ENCODE measurements around the gene ARHGAP40.

ARHGAP40 gene

GRCh38 chr20:38601216-38602184 is at the start of gene ARHGAP40:
ARHGAP40 (plus strand) TSS chr20:38601809.
- DNase-seq, result no peak

GRCh38 chr20:38554986-38555385 is 46.6 kb upstream of the ARHGAP40 start:
- no peak for DNase-seq

- no peak for DNase-seq
These were observed 46.2 kb upstream of the ARHGAP40 start for GRCh38 chr20:38555395-38555794.

GRCh38 chr20:38557174-38557573 is 44.4 kb upstream of the ARHGAP40 start:
- no peak for DNase-seq

GRCh38 chr20:38558596-38559360 is 42.8 kb upstream of the ARHGAP40 start:
- DNase-seq, result no peak

- no peak for DNase-seq
These were observed 41.8 kb upstream of the ARHGAP40 start for GRCh38 chr20:38559764-38560163.

- DNase-seq, result no peak
These were observed 37.7 kb upstream of the ARHGAP40 start for GRCh38 chr20:38563802-38564431.

- no peak for DNase-seq
These were observed 36.9 kb upstream of the ARHGAP40 start for GRCh38 chr20:38564680-38565079.

GRCh38 chr20:38566036-38566598 is 35.5 kb upstream of the ARHGAP40 start:
- DNase-seq, result no peak

GRCh38 chr20:38569747-38570525 is 31.7 kb upstream of the ARHGAP40 start:
- DNase-seq, result no peak

- DNase-seq, result no peak
These were observed 28.2 kb upstream of the ARHGAP40 start for GRCh38 chr20:38573413-38573812.

- peak; percentile 33 for DNase-seq
These were observed 22.2 kb upstream of the ARHGAP40 start for GRCh38 chr20:38579219-38579910.

GRCh38 chr20:38579921-38580320 is 21.7 kb upstream of the ARHGAP40 start:
- peak; percentile 52 for DNase-seq

- peak; percentile 97 for DNase-seq
These were observed 20.6 kb upstream of the ARHGAP40 start, which contains the start of gene ADIG for GRCh38 chr20:38581013-38581412. ADIG (plus strand) TSS chr20:38581197; CDS start chr20:38581251, 54 bp downstream.

- no peak for DNase-seq
These were observed 19.7 kb upstream of the ARHGAP40 start for GRCh38 chr20:38581830-38582358.

GRCh38 chr20:38583306-38583705 is 18.3 kb upstream of the ARHGAP40 start:
- no peak for DNase-seq

GRCh38 chr20:38584099-38584763 is 17.4 kb upstream of the ARHGAP40 start:
- DNase-seq, result no peak

- no peak for DNase-seq
These were observed 16.0 kb upstream of the ARHGAP40 start for GRCh38 chr20:38585404-38586180.

GRCh38 chr20:38586181-38586525 is 15.5 kb upstream of the ARHGAP40 start:
- no peak for DNase-seq

GRCh38 chr20:38588303-38588702 is 13.3 kb upstream of the ARHGAP40 start:
- DNase-seq, result no peak

All from DMS79 (cell line).